Activated CD4-positive, alpha-beta T cell treated with anti-CD3 and anti-CD28 coated beads, Interleukin-2, Interleukin-4, amounts not matched to agents 100 ng/mL and 50 ng/mL, durations not matched to agents 16 hours and 8 hours (primary cell): Measurements from ENCODE around the gene HECW1.
A peak's percentile ranks its signal among the peaks of the same experiment; 100 is the strongest.
"Not testable (repeated sequence)": the region's sequence is repeated elsewhere in the genome, so short reads cannot be mapped to it uniquely, and the experiment has no call there.

Experiments used
- DNase-seq: peaks from one replicate; pipeline ENCODE4 v3.0.0-alpha.2; 2020; ENCODE audit warnings: low spot score

HECW1 gene

GRCh38 chr7:43583424-43584194, 471.2 kb downstream of the HECW1 start:
- DNase-seq, result peak; percentile 61

- peak; percentile 46 for DNase-seq
These were observed 471.7 kb downstream of the HECW1 start for GRCh38 chr7:43584195-43584586.

- not testable (repeated sequence) for DNase-seq
These were observed 472.3 kb downstream of the HECW1 start for GRCh38 chr7:43584733-43585132.

- DNase-seq, result no peak
These were observed 473.1 kb downstream of the HECW1 start for GRCh38 chr7:43585562-43585961.

GRCh38 chr7:43586251-43586900, 473.9 kb downstream of the HECW1 start:
- no peak for DNase-seq

- no peak for DNase-seq
These were observed 476.2 kb downstream of the HECW1 start for GRCh38 chr7:43588477-43589132.

GRCh38 chr7:43589133-43589478, 476.7 kb downstream of the HECW1 start:
- DNase-seq, result no peak

- DNase-seq, result no peak
These were observed 477.3 kb downstream of the HECW1 start for GRCh38 chr7:43589728-43590127.

- peak; percentile 76 for DNase-seq
These were observed 478.6 kb downstream of the HECW1 start for GRCh38 chr7:43590862-43591557.

GRCh38 chr7:43591558-43592180, 479.2 kb downstream of the HECW1 start:
- DNase-seq, result no peak

- DNase-seq, result no peak
These were observed 479.9 kb downstream of the HECW1 start for GRCh38 chr7:43592326-43592725.

- DNase-seq, result no peak
These were observed 480.6 kb downstream of the HECW1 start for GRCh38 chr7:43593010-43593409.

GRCh38 chr7:43594020-43594419, 481.6 kb downstream of the HECW1 start:
- DNase-seq, result no peak

GRCh38 chr7:43596426-43596825, 484.0 kb downstream of the HECW1 start:
- not testable (repeated sequence) for DNase-seq

- DNase-seq, result no peak
These were observed 487.6 kb downstream of the HECW1 start for GRCh38 chr7:43600056-43600455.

GRCh38 chr7:43602256-43602655, 489.8 kb downstream of the HECW1 start:
- DNase-seq, result no peak

GRCh38 chr7:43604251-43604650, 491.8 kb downstream of the HECW1 start:
- no peak for DNase-seq

- no peak for DNase-seq
These were observed 496.6 kb downstream of the HECW1 start for GRCh38 chr7:43609097-43609496.

GRCh38 chr7:43612128-43612527, 499.7 kb downstream of the HECW1 start:
- no peak for DNase-seq

- DNase-seq, result peak; percentile 82
These were observed 500.4 kb downstream of the HECW1 start for GRCh38 chr7:43612599-43613589.
